Measurements from ENCODE around the gene NSG2. TPM values are rescaled to one million over a fixed set of nuclear protein-coding genes. Genes with fewer than 3 reads are reported as not detected.

The NSG2 gene
- total and polyA plus RNA-seq, 4 donors = 0.14 TPM; not detected in 3

DNA sequence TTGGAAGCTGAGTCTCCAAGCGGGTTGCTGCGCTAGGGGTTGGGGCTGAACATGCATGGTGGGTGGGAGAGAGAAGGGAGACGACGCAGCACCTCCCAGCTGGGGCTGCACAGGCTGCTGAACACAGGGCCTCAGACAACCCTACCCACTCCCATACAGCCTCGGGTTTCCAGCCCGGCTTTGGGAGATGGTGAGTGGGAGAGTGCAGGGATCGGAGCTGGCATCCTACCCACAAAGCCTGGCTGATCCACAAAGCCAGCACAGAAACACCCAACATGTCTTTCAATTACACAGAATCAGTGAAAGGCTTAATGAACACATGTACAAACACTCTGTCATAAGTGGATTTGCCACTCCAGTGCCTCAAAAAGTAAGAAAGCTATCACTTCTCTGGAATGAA, 64.8 kb downstream of the NSG2 start:
- Histone ChIP-seq H3K4me3 (ENCODE audit: low read depth in 1 of 3, low read length in 3 of 3) (no peak overlapping the region), H3K27ac (ENCODE audit: low read depth in 1 of 2, low read length in 2 of 2) (no peak overlapping the region), H3K4me1 (ENCODE audit: control insufficient read depth in 4 of 4, insufficient read depth in 4 of 4, low read length in 3 of 4) (peaks cover 0 to 5% (median 4%) of the 10 kb centered on the region in 4 donors), H3K9ac (ENCODE audit: low read depth in 1 of 2, low read length in 2 of 2) (no peak overlapping the region), H3K36me3 (ENCODE audit: control insufficient read depth in 4 of 4, insufficient read depth in 3 of 4, low read depth in 1 of 4, low read length in 3 of 4) (no peaks in the 10 kb centered on the region), H3K27me3 (ENCODE audit: control insufficient read depth in 4 of 4, insufficient read depth in 4 of 4, low read length in 3 of 4) (no peaks in the 10 kb centered on the region), H3K9me3 (ENCODE audit: control insufficient read depth in 4 of 4, low read length in 3 of 4) (no peaks in the 10 kb centered on the region)
- DNase-seq (ENCODE audit: low spot score) = no peak
- TF ChIP-seq, protein P1, sequence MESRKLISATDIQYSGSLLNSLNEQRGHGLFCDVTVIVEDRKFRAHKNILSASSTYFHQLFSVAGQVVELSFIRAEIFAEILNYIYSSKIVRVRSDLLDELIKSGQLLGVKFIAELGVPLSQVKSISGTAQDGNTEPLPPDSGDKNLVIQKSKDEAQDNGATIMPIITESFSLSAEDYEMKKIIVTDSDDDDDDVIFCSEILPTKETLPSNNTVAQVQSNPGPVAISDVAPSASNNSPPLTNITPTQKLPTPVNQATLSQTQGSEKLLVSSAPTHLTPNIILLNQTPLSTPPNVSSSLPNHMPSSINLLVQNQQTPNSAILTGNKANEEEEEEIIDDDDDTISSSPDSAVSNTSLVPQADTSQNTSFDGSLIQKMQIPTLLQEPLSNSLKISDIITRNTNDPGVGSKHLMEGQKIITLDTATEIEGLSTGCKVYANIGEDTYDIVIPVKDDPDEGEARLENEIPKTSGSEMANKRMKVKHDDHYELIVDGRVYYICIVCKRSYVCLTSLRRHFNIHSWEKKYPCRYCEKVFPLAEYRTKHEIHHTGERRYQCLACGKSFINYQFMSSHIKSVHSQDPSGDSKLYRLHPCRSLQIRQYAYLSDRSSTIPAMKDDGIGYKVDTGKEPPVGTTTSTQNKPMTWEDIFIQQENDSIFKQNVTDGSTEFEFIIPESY (IDR thresholded peaks at IDR 0.05) = no peak
- TF ChIP-seq FOXA1 (IDR thresholded peaks at IDR 0.05) = no peak
- TF ChIP-seq EGR1 (IDR thresholded peaks at IDR 0.05; ENCODE audit: low read depth in 2 of 2) = no peak
- no peak for TF ChIP-seq NR2F2 (IDR thresholded peaks at IDR 0.05)
- TF ChIP-seq, protein P2, sequence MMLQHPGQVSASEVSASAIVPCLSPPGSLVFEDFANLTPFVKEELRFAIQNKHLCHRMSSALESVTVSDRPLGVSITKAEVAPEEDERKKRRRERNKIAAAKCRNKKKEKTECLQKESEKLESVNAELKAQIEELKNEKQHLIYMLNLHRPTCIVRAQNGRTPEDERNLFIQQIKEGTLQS (IDR thresholded peaks at IDR 0.05) = no peak
- no peak for TF ChIP-seq HNF4A (conservative IDR thresholded peaks at IDR 0.05)
- TF ChIP-seq, protein P3, sequence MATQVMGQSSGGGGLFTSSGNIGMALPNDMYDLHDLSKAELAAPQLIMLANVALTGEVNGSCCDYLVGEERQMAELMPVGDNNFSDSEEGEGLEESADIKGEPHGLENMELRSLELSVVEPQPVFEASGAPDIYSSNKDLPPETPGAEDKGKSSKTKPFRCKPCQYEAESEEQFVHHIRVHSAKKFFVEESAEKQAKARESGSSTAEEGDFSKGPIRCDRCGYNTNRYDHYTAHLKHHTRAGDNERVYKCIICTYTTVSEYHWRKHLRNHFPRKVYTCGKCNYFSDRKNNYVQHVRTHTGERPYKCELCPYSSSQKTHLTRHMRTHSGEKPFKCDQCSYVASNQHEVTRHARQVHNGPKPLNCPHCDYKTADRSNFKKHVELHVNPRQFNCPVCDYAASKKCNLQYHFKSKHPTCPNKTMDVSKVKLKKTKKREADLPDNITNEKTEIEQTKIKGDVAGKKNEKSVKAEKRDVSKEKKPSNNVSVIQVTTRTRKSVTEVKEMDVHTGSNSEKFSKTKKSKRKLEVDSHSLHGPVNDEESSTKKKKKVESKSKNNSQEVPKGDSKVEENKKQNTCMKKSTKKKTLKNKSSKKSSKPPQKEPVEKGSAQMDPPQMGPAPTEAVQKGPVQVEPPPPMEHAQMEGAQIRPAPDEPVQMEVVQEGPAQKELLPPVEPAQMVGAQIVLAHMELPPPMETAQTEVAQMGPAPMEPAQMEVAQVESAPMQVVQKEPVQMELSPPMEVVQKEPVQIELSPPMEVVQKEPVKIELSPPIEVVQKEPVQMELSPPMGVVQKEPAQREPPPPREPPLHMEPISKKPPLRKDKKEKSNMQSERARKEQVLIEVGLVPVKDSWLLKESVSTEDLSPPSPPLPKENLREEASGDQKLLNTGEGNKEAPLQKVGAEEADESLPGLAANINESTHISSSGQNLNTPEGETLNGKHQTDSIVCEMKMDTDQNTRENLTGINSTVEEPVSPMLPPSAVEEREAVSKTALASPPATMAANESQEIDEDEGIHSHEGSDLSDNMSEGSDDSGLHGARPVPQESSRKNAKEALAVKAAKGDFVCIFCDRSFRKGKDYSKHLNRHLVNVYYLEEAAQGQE (IDR thresholded peaks at IDR 0.05) = no peak
- no peak for TF ChIP-seq YY1 (IDR thresholded peaks at IDR 0.05)
- no peak for TF ChIP-seq MAX (IDR thresholded peaks at IDR 0.05)
- 87% methylated on average over 7 of the region's 7 CpGs for WGBS

DNA sequence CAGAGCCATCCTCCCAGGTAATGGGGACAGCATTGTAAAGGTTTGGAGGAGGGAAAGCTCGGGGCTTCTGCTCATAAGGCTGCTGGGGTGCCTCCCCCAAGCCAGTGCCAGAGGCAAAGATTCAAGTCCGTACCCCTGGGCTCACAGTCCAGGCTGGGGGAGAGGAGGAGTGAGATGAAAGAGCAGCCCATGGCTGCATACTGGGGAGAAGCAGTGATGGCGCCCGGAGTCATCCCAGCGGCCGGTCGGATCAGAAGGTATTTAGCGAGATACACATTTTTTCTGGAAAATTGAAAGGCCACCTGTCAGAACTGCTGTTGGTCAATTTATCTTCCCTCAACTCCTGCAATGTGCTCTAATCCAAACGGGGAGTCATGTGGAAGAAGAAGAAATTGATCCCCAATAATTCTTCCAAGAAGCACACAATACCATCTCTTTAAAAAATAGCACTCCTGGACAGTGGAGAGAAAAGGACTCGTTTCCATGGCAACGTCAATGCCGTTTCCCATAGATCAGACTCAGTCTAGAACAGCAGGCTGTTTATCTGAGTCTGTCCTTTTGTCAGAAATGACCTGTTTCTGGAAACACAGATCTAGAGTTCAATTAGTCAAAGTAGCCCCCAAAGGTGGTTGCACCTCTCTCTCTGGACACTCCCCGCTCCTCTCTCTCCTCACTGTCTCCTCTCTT, 65.9 kb downstream of the NSG2 start:
- no peak overlapping the region for H3K9ac ChIP-seq (ENCODE audit: low read depth in 1 of 2, low read length in 2 of 2)
- TF ChIP-seq RAD21 (IDR thresholded peaks at IDR 0.05) = no peak
- no peak for TF ChIP-seq GABPA (IDR thresholded peaks at IDR 0.05 in 1 of 2, conservative IDR thresholded peaks at IDR 0.05 in 1 of 2)
- TF ChIP-seq, protein P3 (IDR thresholded peaks at IDR 0.05) = no peak
- no peak for TF ChIP-seq SP1 (IDR thresholded peaks at IDR 0.05)
- no peak for TF ChIP-seq JUND (IDR thresholded peaks at IDR 0.05)
- TF ChIP-seq TAF1 (conservative IDR thresholded peaks at IDR 0.05) = no peak
- TF ChIP-seq FOXA1 (IDR thresholded peaks at IDR 0.05) = no peak
- TF ChIP-seq HNF4G (IDR thresholded peaks at IDR 0.05) = no peak
- no peak for TF ChIP-seq HNF4A (conservative IDR thresholded peaks at IDR 0.05)
- no peak for TF ChIP-seq MAX (IDR thresholded peaks at IDR 0.05)
- TF ChIP-seq, protein P2 (IDR thresholded peaks at IDR 0.05) = no peak
- TF ChIP-seq EGR1 (IDR thresholded peaks at IDR 0.05; ENCODE audit: low read depth in 2 of 2) = no peak
- no peak for TF ChIP-seq FOXA2 (IDR thresholded peaks at IDR 0.05)
- TF ChIP-seq NR2F2 (IDR thresholded peaks at IDR 0.05) = no peak
- TF ChIP-seq RXRA (IDR thresholded peaks at IDR 0.05) = no peak
- H3K4me1 ChIP-seq (ENCODE audit: control insufficient read depth in 4 of 4, insufficient read depth in 4 of 4, low read length in 3 of 4) = peaks cover 0 to 5% (median 4%) of the 10 kb centered on the region in 4 donors
- H3K4me3 ChIP-seq (ENCODE audit: low read depth in 1 of 3, low read length in 3 of 3) = no peak overlapping the region
- H3K27ac ChIP-seq (ENCODE audit: low read depth in 1 of 2, low read length in 2 of 2) = no peak overlapping the region
- WGBS = 80% methylated on average over 13 of the region's 13 CpGs
- no peak for DNase-seq (ENCODE audit: low spot score)
- no peaks in the 10 kb centered on the region for H3K36me3 ChIP-seq (ENCODE audit: control insufficient read depth in 4 of 4, insufficient read depth in 3 of 4, low read depth in 1 of 4, low read length in 3 of 4)
- H3K9me3 ChIP-seq (ENCODE audit: control insufficient read depth in 4 of 4, low read length in 3 of 4) = no peaks in the 10 kb centered on the region
- no peaks in the 10 kb centered on the region for H3K27me3 ChIP-seq (ENCODE audit: control insufficient read depth in 4 of 4, insufficient read depth in 4 of 4, low read length in 3 of 4)
